MM.1S (cell line): ENCODE results near the gene PDE4B.
"Not testable (repeated sequence)": the region's sequence is repeated elsewhere in the genome, so short reads cannot be mapped to it uniquely, and the experiment has no call there.

Experiments used
- DNase-seq: peaks from one replicate; pipeline ENCODE4 v3.0.0-alpha.2; 2015
- H2AFZ ChIP-seq: fragments of 300-600 bp; sonication (generic); 2 replicates; pipeline ENCODE4 v1.6.0; 2016; ENCODE audit warnings: antibody characterized with exemption, low read length
- H3F3A ChIP-seq: fragments of 300-600 bp; sonication (generic); 2 replicates; pipeline ENCODE4 v1.6.1; 2016; ENCODE audit warnings: mild to moderate bottlenecking, antibody characterized with exemption, low read length, moderate library complexity, mixed read lengths; ENCODE audit not compliant: insufficient read depth
- H3K27ac ChIP-seq: fragments of 300-600 bp; sonication (generic); 2 replicates; pipeline ENCODE4 v1.5.1; 2016; ENCODE audit warnings: mild to moderate bottlenecking, low read length
- H3K27me3 ChIP-seq: fragments of 300-600 bp; sonication (generic); replicated peaks from 2 replicates; pipeline ENCODE4 v1.6.0; 2016; ENCODE audit warnings: low read length; ENCODE audit not compliant: insufficient read depth
- H3K36me3 ChIP-seq: fragments of 300-600 bp; sonication (generic); replicated peaks from 2 replicates; pipeline ENCODE4 v1.6.1; 2016; ENCODE audit warnings: mild to moderate bottlenecking, low read length, mixed read lengths; ENCODE audit not compliant: insufficient read depth
- H3K4me1 ChIP-seq: fragments of 300-600 bp; sonication (generic); 2 replicates; pipeline ENCODE4 v1.6.1; 2016; ENCODE audit warnings: low read length, mixed read lengths
- H3K4me2 ChIP-seq: fragments of 300-600 bp; sonication (generic); 2 replicates; pipeline ENCODE4 v1.6.0; 2016; ENCODE audit warnings: low read depth, low read length
- H3K4me3 ChIP-seq: fragments of 300-600 bp; sonication (generic); 2 replicates; pipeline ENCODE4 v1.5.1; 2016; ENCODE audit warnings: low read length, mixed read lengths
- H3K79me2 ChIP-seq: fragments of 300-600 bp; sonication (generic); 2 replicates; pipeline ENCODE4 v1.6.1; 2016; ENCODE audit warnings: mixed run types, low read length, mixed read lengths
- H3K9ac ChIP-seq: fragments of 300-600 bp; sonication (generic); 2 replicates; pipeline ENCODE4 v1.6.1; 2016; ENCODE audit warnings: low read length, mixed read lengths
- H3K9me2 ChIP-seq: fragments of 300-600 bp; sonication (generic); replicated peaks from 2 replicates; pipeline ENCODE4 v1.6.1; 2016; ENCODE audit warnings: mild to moderate bottlenecking, low read length, mixed read lengths; ENCODE audit not compliant: insufficient read depth
- H3K9me3 ChIP-seq: fragments of 300-600 bp; sonication (generic); replicated peaks from 2 replicates; pipeline ENCODE4 v1.6.1; 2016; ENCODE audit warnings: mild to moderate bottlenecking, low read length, mixed read lengths; ENCODE audit not compliant: insufficient read depth
- H4K20me1 ChIP-seq: fragments of 300-600 bp; sonication (generic); 2 replicates; pipeline ENCODE4 v1.6.1; 2016; ENCODE audit warnings: mild to moderate bottlenecking, low read length, moderate library complexity, mixed read lengths; ENCODE audit not compliant: insufficient read depth
- CTCF ChIP-seq: fragments of 300-600 bp; sonication (generic); IDR thresholded peaks from 2 replicates; pipeline ENCODE4 v1.5.1; 2016; ENCODE audit warnings: antibody characterized with exemption, low read length, mixed read lengths
- EZH2 ChIP-seq: fragments of 300-600 bp; sonication (generic); optimal IDR thresholded peaks from 2 replicates; pipeline ENCODE3; 2017; ENCODE audit warnings: low read depth, mild to moderate bottlenecking, antibody characterized with exemption, low read length, mixed read lengths
- EZH2phosphoT487 ChIP-seq: fragments of 300-600 bp; sonication (generic); IDR thresholded peaks from 2 replicates; pipeline ENCODE4 v1.6.1; 2018; ENCODE audit warnings: antibody characterized with exemption, low read length

The PDE4B gene

GRCh38 chr1:66124670-66125069 is 332.0 kb downstream of the PDE4B start:
- Histone ChIP-seq H3K4me2 (no peak overlapping the region), H3F3A (no peaks in the 10 kb centered on the region), H3K27ac (no peak overlapping the region), H3K4me3 (no peak overlapping the region), H2AFZ (no peak overlapping the region), H3K9ac (no peak overlapping the region), H3K9me3 (no peaks in the 10 kb centered on the region), H3K79me2 (no peaks in the 10 kb centered on the region), H3K9me2 (no peaks in the 10 kb centered on the region), H3K36me3 (no peaks in the 10 kb centered on the region), H3K27me3 (no peaks in the 10 kb centered on the region), H4K20me1 (no peaks in the 10 kb centered on the region), H3K4me1 (no peaks in the 10 kb centered on the region)
- DNase-seq = no peak
- no peak for TF ChIP-seq CTCF
- TF ChIP-seq EZH2phosphoT487 = no peak
- TF ChIP-seq EZH2 = no peak

- not testable (repeated sequence) for H3K27me3 ChIP-seq, H2AFZ ChIP-seq, H3K4me2 ChIP-seq, H3K79me2 ChIP-seq, H3K27ac ChIP-seq, H4K20me1 ChIP-seq, H3K4me1 ChIP-seq, H3K36me3 ChIP-seq, H3F3A ChIP-seq, H3K4me3 ChIP-seq, H3K9ac ChIP-seq, DNase-seq, H3K9me3 ChIP-seq, H3K9me2 ChIP-seq
Observed at GRCh38 chr1:66128641-66129040, 335.9 kb downstream of the PDE4B start.

GRCh38 chr1:66132324-66132723 is 339.6 kb downstream of the PDE4B start:
- Histone ChIP-seq H3K27ac (no peak overlapping the region), H2AFZ (no peak overlapping the region), H3K4me3 (no peak overlapping the region), H3K4me2 (no peak overlapping the region), H3K27me3 (no peaks in the 10 kb centered on the region), H4K20me1 (no peaks in the 10 kb centered on the region), H3K79me2 (no peaks in the 10 kb centered on the region), H3K36me3 (no peaks in the 10 kb centered on the region), H3F3A (no peaks in the 10 kb centered on the region), H3K9ac (no peak overlapping the region), H3K9me3 (no peaks in the 10 kb centered on the region), H3K9me2 (no peaks in the 10 kb centered on the region), H3K4me1 (no peaks in the 10 kb centered on the region)
- DNase-seq = no peak
- TF ChIP-seq CTCF (no peak), EZH2phosphoT487 (no peak), EZH2 (no peak)

GRCh38 chr1:66134004-66134403 is 341.3 kb downstream of the PDE4B start:
- Histone ChIP-seq H4K20me1 (no peaks in the 10 kb centered on the region), H3F3A (no peaks in the 10 kb centered on the region), H3K9me3 (no peaks in the 10 kb centered on the region), H3K9me2 (no peaks in the 10 kb centered on the region), H3K27ac (no peak overlapping the region), H3K4me2 (no peak overlapping the region), H3K27me3 (no peaks in the 10 kb centered on the region), H2AFZ (no peak overlapping the region), H3K36me3 (no peaks in the 10 kb centered on the region), H3K4me1 (no peaks in the 10 kb centered on the region), H3K4me3 (no peak overlapping the region), H3K79me2 (no peaks in the 10 kb centered on the region), H3K9ac (no peak overlapping the region)
- DNase-seq = no peak
- TF ChIP-seq EZH2 (no peak), CTCF (no peak), EZH2phosphoT487 (no peak)
